K562 (cell line): ENCODE data around the gene SBDS. TPM values are rescaled to one million over a fixed set of nuclear protein-coding genes. Genes with fewer than 3 reads are reported as not detected.
A peak's percentile ranks its signal among the peaks of the same experiment; 100 is the strongest.

ENCODE experiments used
- ASH1L ChIP-seq: fragments of 450-650 bp; IDR thresholded peaks from 2 replicates; pipeline ENCODE4 v1.6.1; 2018; ENCODE audit warnings: borderline replicate concordance, mild to moderate bottlenecking, low read depth; ENCODE audit not compliant: partially characterized antibody
- CC2D1A ChIP-seq: fragments of 450-650 bp; IDR thresholded peaks from 2 replicates; pipeline ENCODE4 v1.6.1; 2017; ENCODE audit warnings: mild to moderate bottlenecking
- GTF2F1 ChIP-seq: IDR thresholded peaks from 2 replicates; pipeline ENCODE4 v1.6.1; 2011; ENCODE audit warnings: low read depth, low read length, improper control_type of control experiment
- ILF3 ChIP-seq: fragments of 450-650 bp; IDR thresholded peaks from 2 replicates; pipeline ENCODE4 v1.6.1; 2018; ENCODE audit warnings: antibody characterized with exemption, mild to moderate bottlenecking, moderate library complexity, borderline replicate concordance
- KLF13 ChIP-seq: fragments of 450-650 bp; IDR thresholded peaks from 2 replicates; pipeline ENCODE4 v1.6.1; 2016; ENCODE audit warnings: missing genetic modification characterization, low read depth, mild to moderate bottlenecking, missing compliant biosample characterization, moderate library complexity, borderline replicate concordance
- MCM5 ChIP-seq: fragments of 450-650 bp; IDR thresholded peaks from 2 replicates; pipeline ENCODE4 v1.6.1; 2016; ENCODE audit warnings: low read depth
- NR2F6 ChIP-seq: fragments of 450-650 bp; formaldehyde crosslinking; IDR thresholded peaks from 2 replicates; pipeline ENCODE4 v1.4.0; 2020; ENCODE audit warnings: mild to moderate bottlenecking
- RBM22 ChIP-seq: fragments of 200-400 bp; formaldehyde crosslinking; IDR thresholded peaks from 2 replicates; pipeline ENCODE4 v1.6.1; 2018; ENCODE audit warnings: low read length, low read depth; ENCODE audit not compliant: poor library complexity, severe bottlenecking
- SRSF3 ChIP-seq: fragments of 200-400 bp; formaldehyde crosslinking; IDR thresholded peaks from 2 replicates; pipeline ENCODE4 v1.6.1; 2016; ENCODE audit warnings: mild to moderate bottlenecking, low read length, moderate library complexity; ENCODE audit not compliant: insufficient read depth
- SUPT5H ChIP-seq: fragments of 450-650 bp; IDR thresholded peaks from 2 replicates; pipeline ENCODE4 v1.6.1; 2016
- TCFL5 ChIP-seq: fragments of 250-450 bp; sonication (Bioruptor Pico); conservative IDR thresholded peaks from 2 replicates; pipeline ENCODE4 v1.6.1; 2021; ENCODE audit warnings: mild to moderate bottlenecking, moderate library complexity, matching md5 sums
- ZNF639 ChIP-seq, 2 experiments: fragments of 200-800 bp in 1 of 2; sonication (Bioruptor generic) in 1 of 2; sonication (generic) in 1 of 2; formaldehyde crosslinking in 1 of 2; IDR thresholded peaks in 1 of 2; conservative IDR thresholded peaks in 1 of 2; 2 replicates each; pipeline versions ENCODE4 v1.5.0 to v1.6.1; 2016 to 2020; ENCODE audit warnings: missing compliant biosample characterization in 1 of 2, missing genetic modification characterization in 1 of 2, missing genetic modification reagents in 1 of 2
- polyA plus RNA-seq, 8 experiments: library from polyadenylated mRNA; depleted of rRNA in 4 of 8; stranded (reverse) in 5 of 8; unstranded in 3 of 8; fragments of >200 nt; fragmentation: Nextera tagmentation in 2 of 8; fragmentation: Illumina TruSeq in 1 of 8; extraction: Ambion mirVana in 2 of 8; extraction: Trizol in 1 of 8; gene quantifications; 2 replicates each; pipeline versions ENCODE4 v1.2.1 to v1.2.3, GENCODE V29; 2011 to 2014; ENCODE audit warnings: inconsistent platforms in 1 of 8, missing spikeins in 1 of 8
- total RNA-seq, 7 experiments: library from RNA; depleted of rRNA in 6 of 7; stranded (reverse); fragments of >200 nt in 6 of 7; fragmentation: Illumina TruSeq in 2 of 7; extraction: Trizol in 2 of 7; gene quantifications; 2 replicates each; pipeline versions ENCODE4 v1.2.1 to v1.2.3, GENCODE V29; 2011 to 2021; ENCODE audit warnings: low replicate concordance in 1 of 7
- TF ChIP-seq, protein P1 (sequence below): fragments of 450-650 bp; IDR thresholded peaks from 2 replicates; pipeline ENCODE4 v1.6.1; 2018; ENCODE audit not compliant: partially characterized antibody
- TF ChIP-seq, protein P2 (sequence below), 3 experiments: IDR thresholded peaks in 2 of 3; conservative IDR thresholded peaks in 1 of 3; 2 replicates each; pipeline ENCODE4 v1.5.1; 2011 to 2012; ENCODE audit warnings: low read length in 3 of 3, mild to moderate bottlenecking in 3 of 3, control low read depth in 2 of 3, improper control_type of control experiment in 1 of 3, inconsistent platforms in 1 of 3, low read depth in 1 of 3, mixed read lengths in 1 of 3, moderate library complexity in 1 of 3; ENCODE audit not compliant: insufficient read depth in 2 of 3
- TF ChIP-seq, protein P3 (sequence below), 3 experiments: fragments of 200-800 bp in 1 of 3; fragments of 250-450 bp in 1 of 3; fragments of 450-650 bp in 1 of 3; sonication (Bioruptor Pico) in 1 of 3; sonication (Bioruptor generic) in 1 of 3; formaldehyde crosslinking in 1 of 3; IDR thresholded peaks; 2 replicates each; pipeline versions ENCODE4 v1.6.1 to v1.8.0; 2016 to 2022; ENCODE audit warnings: mild to moderate bottlenecking in 2 of 3, missing genetic modification characterization in 2 of 3, missing compliant biosample characterization in 1 of 3, moderate library complexity in 1 of 3

The SBDS gene
- total and polyA plus RNA-seq, 9 of the 15 experiments (the other 6 are each of a cell fraction or from before 2014, with no cell fraction given): 105 to 174 (median 117) TPM

- TF ChIP-seq, protein P1, sequence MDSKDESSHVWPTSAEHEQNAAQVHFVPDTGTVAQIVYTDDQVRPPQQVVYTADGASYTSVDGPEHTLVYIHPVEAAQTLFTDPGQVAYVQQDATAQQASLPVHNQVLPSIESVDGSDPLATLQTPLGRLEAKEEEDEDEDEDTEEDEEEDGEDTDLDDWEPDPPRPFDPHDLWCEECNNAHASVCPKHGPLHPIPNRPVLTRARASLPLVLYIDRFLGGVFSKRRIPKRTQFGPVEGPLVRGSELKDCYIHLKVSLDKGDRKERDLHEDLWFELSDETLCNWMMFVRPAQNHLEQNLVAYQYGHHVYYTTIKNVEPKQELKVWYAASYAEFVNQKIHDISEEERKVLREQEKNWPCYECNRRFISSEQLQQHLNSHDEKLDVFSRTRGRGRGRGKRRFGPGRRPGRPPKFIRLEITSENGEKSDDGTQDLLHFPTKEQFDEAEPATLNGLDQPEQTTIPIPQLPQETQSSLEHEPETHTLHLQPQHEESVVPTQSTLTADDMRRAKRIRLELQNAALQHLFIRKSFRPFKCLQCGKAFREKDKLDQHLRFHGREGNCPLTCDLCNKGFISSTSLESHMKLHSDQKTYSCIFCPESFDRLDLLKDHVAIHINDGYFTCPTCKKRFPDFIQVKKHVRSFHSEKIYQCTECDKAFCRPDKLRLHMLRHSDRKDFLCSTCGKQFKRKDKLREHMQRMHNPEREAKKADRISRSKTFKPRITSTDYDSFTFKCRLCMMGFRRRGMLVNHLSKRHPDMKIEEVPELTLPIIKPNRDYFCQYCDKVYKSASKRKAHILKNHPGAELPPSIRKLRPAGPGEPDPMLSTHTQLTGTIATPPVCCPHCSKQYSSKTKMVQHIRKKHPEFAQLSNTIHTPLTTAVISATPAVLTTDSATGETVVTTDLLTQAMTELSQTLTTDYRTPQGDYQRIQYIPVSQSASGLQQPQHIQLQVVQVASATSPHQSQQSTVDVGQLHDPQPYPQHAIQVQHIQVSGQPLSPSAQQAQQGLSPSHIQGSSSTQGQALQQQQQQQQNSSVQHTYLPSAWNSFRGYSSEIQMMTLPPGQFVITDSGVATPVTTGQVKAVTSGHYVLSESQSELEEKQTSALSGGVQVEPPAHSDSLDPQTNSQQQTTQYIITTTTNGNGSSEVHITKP: peak; percentile 88
- TF ChIP-seq ZNF639 (CRISPR knock-in tag; conservative IDR thresholded peaks at IDR 0.05 in 1 of 2, IDR thresholded peaks at IDR 0.05 in 1 of 2) (no peak; a peak in 1 of 4 replicates), KLF13 (no peak), SUPT5H (no peak), ILF3 (peak; percentile 82; the same call in 1 of the 2 replicates), MCM5 (no peak), ASH1L (no peak), TCFL5 (CRISPR knock-in tag) (no peak), RBM22 (no peak), SRSF3 (no peak), CC2D1A (no peak), NR2F6 (CRISPR knock-in tag) (no peak), GTF2F1 (no peak)
- TF ChIP-seq, protein P2, sequence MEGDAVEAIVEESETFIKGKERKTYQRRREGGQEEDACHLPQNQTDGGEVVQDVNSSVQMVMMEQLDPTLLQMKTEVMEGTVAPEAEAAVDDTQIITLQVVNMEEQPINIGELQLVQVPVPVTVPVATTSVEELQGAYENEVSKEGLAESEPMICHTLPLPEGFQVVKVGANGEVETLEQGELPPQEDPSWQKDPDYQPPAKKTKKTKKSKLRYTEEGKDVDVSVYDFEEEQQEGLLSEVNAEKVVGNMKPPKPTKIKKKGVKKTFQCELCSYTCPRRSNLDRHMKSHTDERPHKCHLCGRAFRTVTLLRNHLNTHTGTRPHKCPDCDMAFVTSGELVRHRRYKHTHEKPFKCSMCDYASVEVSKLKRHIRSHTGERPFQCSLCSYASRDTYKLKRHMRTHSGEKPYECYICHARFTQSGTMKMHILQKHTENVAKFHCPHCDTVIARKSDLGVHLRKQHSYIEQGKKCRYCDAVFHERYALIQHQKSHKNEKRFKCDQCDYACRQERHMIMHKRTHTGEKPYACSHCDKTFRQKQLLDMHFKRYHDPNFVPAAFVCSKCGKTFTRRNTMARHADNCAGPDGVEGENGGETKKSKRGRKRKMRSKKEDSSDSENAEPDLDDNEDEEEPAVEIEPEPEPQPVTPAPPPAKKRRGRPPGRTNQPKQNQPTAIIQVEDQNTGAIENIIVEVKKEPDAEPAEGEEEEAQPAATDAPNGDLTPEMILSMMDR (IDR thresholded peaks at IDR 0.05 in 2 of 3, conservative IDR thresholded peaks at IDR 0.05 in 1 of 3; ENCODE audit: insufficient read depth in 2 of 3, low read depth in 1 of 3, low read length in 3 of 3): no peak
- TF ChIP-seq, protein P3, sequence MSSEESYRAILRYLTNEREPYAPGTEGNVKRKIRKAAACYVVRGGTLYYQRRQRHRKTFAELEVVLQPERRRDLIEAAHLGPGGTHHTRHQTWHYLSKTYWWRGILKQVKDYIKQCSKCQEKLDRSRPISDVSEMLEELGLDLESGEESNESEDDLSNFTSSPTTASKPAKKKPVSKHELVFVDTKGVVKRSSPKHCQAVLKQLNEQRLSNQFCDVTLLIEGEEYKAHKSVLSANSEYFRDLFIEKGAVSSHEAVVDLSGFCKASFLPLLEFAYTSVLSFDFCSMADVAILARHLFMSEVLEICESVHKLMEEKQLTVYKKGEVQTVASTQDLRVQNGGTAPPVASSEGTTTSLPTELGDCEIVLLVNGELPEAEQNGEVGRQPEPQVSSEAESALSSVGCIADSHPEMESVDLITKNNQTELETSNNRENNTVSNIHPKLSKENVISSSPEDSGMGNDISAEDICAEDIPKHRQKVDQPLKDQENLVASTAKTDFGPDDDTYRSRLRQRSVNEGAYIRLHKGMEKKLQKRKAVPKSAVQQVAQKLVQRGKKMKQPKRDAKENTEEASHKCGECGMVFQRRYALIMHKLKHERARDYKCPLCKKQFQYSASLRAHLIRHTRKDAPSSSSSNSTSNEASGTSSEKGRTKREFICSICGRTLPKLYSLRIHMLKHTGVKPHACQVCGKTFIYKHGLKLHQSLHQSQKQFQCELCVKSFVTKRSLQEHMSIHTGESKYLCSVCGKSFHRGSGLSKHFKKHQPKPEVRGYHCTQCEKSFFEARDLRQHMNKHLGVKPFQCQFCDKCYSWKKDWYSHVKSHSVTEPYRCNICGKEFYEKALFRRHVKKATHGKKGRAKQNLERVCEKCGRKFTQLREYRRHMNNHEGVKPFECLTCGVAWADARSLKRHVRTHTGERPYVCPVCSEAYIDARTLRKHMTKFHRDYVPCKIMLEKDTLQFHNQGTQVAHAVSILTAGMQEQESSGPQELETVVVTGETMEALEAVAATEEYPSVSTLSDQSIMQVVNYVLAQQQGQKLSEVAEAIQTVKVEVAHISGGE (CRISPR knock-in tag; IDR thresholded peaks at IDR 0.05): no peak
Observed at GRCh38 chr7:67019562-67020390, 24.4 kb upstream of the SBDS start (continued).
